ENCODE data around the gene TPSG1.
"Not testable (repeated sequence)": the region's sequence is repeated elsewhere in the genome, so short reads cannot be mapped to it uniquely, and the experiment has no call there.

Gene TPSG1

GRCh38 chr16:1260101-1260680 lies 35.1 kb upstream of the TPSG1 start:
- no peak for DNase-seq (ENCODE audit: low spot score)
- no peak for TF ChIP-seq CTCF (IDR thresholded peaks at IDR 0.05; ENCODE audit: extremely low read depth, missing control alignments)

- DNase-seq (ENCODE audit: low spot score) = no peak
- no peak for TF ChIP-seq CTCF (IDR thresholded peaks at IDR 0.05; ENCODE audit: extremely low read depth, missing control alignments)
Measured at GRCh38 chr16:1259760-1260068, 34.6 kb upstream of the TPSG1 start.

GRCh38 chr16:1258906-1259759 lies 34.1 kb upstream of the TPSG1 start:
- TF ChIP-seq CTCF (IDR thresholded peaks at IDR 0.05; ENCODE audit: extremely low read depth, missing control alignments) = no peak
- no peak for DNase-seq (ENCODE audit: low spot score)

- TF ChIP-seq CTCF (IDR thresholded peaks at IDR 0.05; ENCODE audit: extremely low read depth, missing control alignments) = no peak
- no peak for DNase-seq (ENCODE audit: low spot score)
Measured at GRCh38 chr16:1258225-1258600, 33.1 kb upstream of the TPSG1 start.

GRCh38 chr16:1257561-1258224 lies 32.6 kb upstream of the TPSG1 start:
- DNase-seq (ENCODE audit: low spot score) = no peak
- TF ChIP-seq CTCF (IDR thresholded peaks at IDR 0.05; ENCODE audit: extremely low read depth, missing control alignments) = no peak

GRCh38 chr16:1256874-1257322 lies 31.8 kb upstream of the TPSG1 start:
- DNase-seq (ENCODE audit: low spot score) = no peak
- TF ChIP-seq CTCF (IDR thresholded peaks at IDR 0.05; ENCODE audit: extremely low read depth, missing control alignments) = no peak

GRCh38 chr16:1256296-1256873 lies 31.3 kb upstream of the TPSG1 start:
- not testable (repeated sequence) for DNase-seq (ENCODE audit: low spot score)

GRCh38 chr16:1255276-1256122 lies 30.4 kb upstream of the TPSG1 start, which contains the start of gene TPSD1:
TSS of gene TPSD1 (plus strand) at chr16:1256069. CDS start at chr16:1256281, 212 bp downstream.
- not testable (repeated sequence) for DNase-seq (ENCODE audit: low spot score)

GRCh38 chr16:1254821-1255220 lies 29.8 kb upstream of the TPSG1 start:
- not testable (repeated sequence) for DNase-seq (ENCODE audit: low spot score)

GRCh38 chr16:1253701-1254364 lies 28.8 kb upstream of the TPSG1 start:
- DNase-seq (ENCODE audit: low spot score) = not testable (repeated sequence)

Measured in GM20000 (cell line).